GM19438 (cell line): ENCODE measurements around the gene HCN4.

Source experiments
- ATAC-seq: cut with Tn5 transposase; IDR thresholded peaks from one replicate; pipeline ENCODE4 v1.9.1; 2021; ENCODE audit warnings: low read depth; ENCODE audit not compliant: unreplicated experiment

Gene HCN4

GRCh38 chr15:73382115-73382514 is 13.4 kb upstream of the HCN4 start:
- ATAC-seq, result no peak

- no peak for ATAC-seq
These were observed 11.9 kb upstream of the HCN4 start for GRCh38 chr15:73380661-73381060.

- no peak for ATAC-seq
These were observed 9.3 kb upstream of the HCN4 start for GRCh38 chr15:73378089-73378488.

GRCh38 chr15:73375755-73376305 is 7.1 kb upstream of the HCN4 start:
- no peak for ATAC-seq

- ATAC-seq, result no peak
These were observed 6.3 kb upstream of the HCN4 start for GRCh38 chr15:73375012-73375411.

GRCh38 chr15:73374604-73375003 is 5.8 kb upstream of the HCN4 start:
- ATAC-seq, result no peak

- ATAC-seq, result no peak
These were observed 4.5 kb upstream of the HCN4 start for GRCh38 chr15:73373221-73373620.

- ATAC-seq, result no peak
These were observed 3.1 kb upstream of the HCN4 start for GRCh38 chr15:73371812-73372211.

GRCh38 chr15:73370151-73370550 is 1.4 kb upstream of the HCN4 start:
- no peak for ATAC-seq

- no peak for ATAC-seq
These were observed 466 bp upstream of the HCN4 start for GRCh38 chr15:73369154-73369694.

- ATAC-seq, result no peak
These were observed 996 bp downstream of the HCN4 start for GRCh38 chr15:73367624-73368300.

- ATAC-seq, result no peak
These were observed 1.8 kb downstream of the HCN4 start for GRCh38 chr15:73366766-73367623.

GRCh38 chr15:73364070-73364469 is 4.7 kb downstream of the HCN4 start:
- no peak for ATAC-seq

- ATAC-seq, result no peak
These were observed 5.9 kb downstream of the HCN4 start for GRCh38 chr15:73362900-73363299.

- no peak for ATAC-seq
These were observed 7.4 kb downstream of the HCN4 start for GRCh38 chr15:73361337-73361736.

GRCh38 chr15:73359651-73360050 is 9.1 kb downstream of the HCN4 start:
- no peak for ATAC-seq

GRCh38 chr15:73357999-73358665 is 10.6 kb downstream of the HCN4 start:
- no peak for ATAC-seq

- no peak for ATAC-seq
These were observed 13.0 kb downstream of the HCN4 start for GRCh38 chr15:73355612-73356265.

- ATAC-seq, result no peak
These were observed 14.5 kb downstream of the HCN4 start for GRCh38 chr15:73354241-73354640.

- no peak for ATAC-seq
These were observed 15.0 kb downstream of the HCN4 start for GRCh38 chr15:73353734-73354133.
